Fibroblast of skin of right biceps (primary cell): Measurements from ENCODE around the gene IZUMO3.
"Not testable (repeated sequence)": the region's sequence is repeated elsewhere in the genome, so short reads cannot be mapped to it uniquely, and the experiment has no call there.

ENCODE experiments used
- DNase-seq: peaks from one replicate; pipeline ENCODE4 v3.0.0-alpha.2; 2013

Gene IZUMO3, protein sequence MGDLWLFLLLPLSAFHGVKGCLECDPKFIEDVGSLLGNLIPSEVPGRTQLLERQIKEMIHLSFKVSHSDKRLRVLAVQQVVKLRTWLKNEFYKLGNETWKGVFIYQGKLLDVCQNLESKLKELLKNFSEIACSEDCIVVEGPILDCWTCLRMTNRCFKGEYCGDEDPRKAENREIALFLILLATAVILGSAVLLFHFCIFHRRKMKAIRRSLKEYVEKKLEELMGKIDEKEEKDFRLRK

DNA sequence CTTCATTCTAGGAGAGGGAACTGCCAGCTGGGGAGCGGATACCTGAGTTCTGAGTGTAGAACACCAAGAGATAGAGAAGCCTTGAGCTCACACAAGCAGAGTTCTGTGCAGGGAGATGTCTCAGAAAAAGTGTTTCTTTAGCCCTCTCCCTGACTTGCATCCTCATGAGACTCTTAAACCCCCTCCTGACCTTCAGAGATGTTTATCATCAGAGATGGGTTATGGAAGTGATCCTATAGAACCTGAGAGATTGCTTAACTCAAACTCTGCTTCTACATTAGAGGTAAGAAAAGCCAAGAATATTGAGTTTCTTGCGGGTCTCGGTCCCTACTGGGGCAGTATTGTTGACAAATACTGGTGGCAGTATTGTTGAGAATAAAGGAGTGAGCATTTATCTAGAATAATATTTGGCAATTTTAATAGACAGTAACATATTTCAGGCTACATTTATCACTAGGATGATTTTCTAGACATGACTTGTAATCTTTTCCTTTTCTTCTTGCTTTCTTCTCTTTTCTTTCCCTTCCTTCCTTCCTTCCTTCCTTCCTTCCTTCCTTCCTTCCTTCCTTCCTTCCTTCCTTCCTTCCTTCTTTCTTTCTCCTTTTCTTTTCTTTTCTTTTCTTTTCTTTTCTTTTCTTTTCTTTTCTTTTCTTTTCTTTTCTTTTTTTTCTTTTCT, at the start of gene IZUMO3:
Gene IZUMO3, minus strand, starts transcription at position 51 of the 676 bp plus-strand sequence. CDS start 248 bp downstream, outside the sequence.
- DNase-seq, result no peak

DNA sequence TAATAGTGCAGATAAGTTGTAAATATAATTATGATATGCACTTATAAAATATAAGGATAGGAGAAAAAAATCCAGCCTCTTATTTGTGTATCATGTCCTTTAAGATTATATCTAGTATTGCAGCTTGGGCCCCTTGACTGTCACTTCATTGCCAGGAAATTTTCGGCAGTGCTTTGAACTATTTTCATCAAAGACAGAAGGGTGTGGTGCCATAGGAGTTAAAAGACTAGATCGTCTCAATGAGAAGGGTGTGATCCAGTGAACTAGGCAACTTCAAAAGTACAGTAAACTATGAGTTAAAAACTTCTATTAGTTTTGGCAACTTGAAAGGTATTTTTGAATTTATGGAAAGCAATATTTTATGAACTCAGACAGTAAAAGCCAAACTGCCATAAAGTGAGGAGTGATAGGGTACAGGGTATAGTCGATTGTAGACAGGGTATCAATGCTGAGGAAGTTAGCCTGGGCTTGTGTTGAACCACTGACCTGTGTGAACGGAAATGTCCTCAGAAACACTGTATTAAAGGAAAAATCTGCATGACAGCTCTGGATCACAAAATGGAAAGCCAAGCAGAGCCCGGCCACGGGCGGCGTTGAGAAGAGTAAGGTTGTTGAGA, 48.6 kb upstream of the IZUMO3 start:
- DNase-seq, result no peak

DNA sequence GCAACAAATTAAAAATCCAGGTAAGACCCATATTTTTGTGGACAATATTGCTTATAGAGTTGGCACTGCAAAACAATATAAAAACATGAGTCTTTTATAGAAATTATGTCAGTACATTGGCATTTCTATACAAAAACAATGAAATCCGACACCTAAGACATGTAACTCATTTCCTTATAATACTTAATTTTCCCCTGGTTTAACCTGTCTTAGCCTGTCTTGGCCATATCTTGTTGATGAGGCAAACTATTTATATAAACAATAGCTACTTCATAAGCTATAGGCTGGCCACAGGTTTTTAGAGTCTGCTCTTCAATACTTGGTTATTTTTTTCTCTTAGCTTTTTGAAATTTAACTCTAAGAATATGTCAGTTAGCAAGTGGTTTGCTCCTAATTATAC, 44.7 kb upstream of the IZUMO3 start:
- peak; percentile 9 for DNase-seq

DNA sequence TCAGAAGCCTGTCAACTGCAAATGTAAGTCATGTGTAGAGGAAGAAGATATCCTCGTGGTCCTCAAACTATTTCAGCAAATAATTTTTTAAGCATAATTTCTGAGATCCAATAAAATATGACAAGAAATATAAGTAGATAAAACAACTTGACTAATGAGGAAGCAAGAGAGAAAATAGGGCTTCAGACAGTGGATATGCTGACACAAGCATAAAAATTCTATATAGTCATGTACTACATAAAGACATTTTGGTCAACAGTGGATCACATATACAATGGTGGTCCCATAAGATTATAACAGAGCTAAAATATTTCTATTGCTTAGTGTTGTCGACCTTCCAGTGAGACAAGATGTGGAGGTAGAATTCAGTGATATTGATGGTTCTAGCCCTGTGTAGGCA, 42.2 kb upstream of the IZUMO3 start:
- no peak for DNase-seq

DNA sequence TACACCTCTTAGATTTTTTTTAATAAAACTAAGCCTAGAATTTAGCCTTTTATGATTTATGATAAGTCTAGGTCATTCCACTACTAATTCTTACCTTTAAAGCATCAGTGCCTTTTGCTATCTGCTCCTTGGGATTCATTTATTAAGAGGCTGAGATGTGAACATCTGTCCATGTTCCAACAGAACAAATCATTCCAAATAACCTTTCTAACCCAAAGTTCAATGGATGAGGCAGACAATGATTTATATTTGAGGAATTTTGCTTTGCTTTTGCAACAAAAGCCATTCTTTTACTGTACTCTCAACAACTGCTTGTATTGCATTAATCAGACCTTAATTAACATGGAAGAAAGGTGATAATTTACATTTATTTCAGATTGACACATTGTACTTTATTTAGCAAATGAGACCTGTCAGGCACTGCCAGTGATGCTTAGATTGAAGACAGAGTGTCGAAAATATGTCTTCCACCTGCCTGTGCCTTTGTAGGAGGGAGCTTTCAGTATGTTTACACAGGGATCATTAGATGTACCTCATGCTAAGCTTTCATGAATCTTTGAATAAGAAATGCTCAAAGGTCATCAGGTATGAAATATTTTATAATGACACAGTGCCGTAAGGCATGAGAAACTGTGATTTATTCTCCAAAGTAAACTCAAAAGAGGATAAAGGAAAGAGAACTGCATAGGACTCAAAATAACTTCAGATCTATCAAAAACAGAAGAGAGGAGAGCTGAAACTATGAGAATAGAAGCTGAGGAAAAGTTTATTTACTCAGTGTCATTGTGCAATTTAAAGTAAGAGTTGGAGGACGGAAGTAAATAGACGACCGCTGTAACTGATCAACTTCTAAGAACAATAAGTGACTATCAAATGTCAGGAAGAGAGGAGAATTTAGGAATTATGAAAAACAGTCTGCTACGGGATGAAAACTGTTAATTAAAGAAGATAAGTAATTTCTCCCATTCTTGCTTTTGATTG, 36.7 kb upstream of the IZUMO3 start:
- no peak for DNase-seq

DNA sequence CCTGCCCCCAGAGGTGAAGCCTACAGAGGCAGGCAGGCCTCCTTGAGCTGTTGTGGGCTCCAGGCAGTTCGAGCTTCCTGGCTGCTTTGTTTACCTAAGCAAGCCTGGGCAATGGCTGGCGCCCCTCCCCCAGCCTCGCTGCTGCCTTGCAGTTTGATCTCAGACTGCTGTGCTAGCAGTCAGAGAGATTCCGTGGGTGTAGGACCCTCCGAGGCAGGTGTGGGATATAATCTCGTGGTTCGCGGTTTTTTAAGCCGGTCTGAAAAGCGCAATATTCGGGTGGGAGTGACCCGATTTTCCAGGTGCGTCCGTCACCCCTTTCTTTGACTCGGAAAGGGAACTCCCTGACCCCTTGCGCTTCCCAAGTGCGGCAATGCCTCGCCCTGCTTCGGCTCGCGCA, 34.3 kb upstream of the IZUMO3 start:
- not testable (repeated sequence) for DNase-seq

DNA sequence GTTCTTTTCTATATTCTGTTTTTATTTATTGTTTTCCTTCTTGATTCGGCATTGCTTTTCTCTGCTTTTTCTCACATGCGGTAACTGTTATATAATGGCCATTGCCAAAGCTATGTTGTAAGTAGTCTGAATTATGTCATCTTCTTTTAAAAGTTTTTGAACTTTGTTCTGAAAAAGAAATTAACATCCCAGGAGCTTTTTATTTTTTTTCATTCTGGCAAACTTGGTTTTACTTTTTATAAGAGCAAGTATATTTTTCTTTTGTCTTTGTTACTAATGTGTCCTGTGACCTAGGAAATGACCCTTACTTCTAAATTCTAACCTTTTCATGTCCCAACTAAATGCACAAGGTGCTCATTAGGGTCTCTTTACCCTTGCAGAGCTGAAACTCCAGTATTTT, 26.7 kb upstream of the IZUMO3 start:
- DNase-seq, result no peak

DNA sequence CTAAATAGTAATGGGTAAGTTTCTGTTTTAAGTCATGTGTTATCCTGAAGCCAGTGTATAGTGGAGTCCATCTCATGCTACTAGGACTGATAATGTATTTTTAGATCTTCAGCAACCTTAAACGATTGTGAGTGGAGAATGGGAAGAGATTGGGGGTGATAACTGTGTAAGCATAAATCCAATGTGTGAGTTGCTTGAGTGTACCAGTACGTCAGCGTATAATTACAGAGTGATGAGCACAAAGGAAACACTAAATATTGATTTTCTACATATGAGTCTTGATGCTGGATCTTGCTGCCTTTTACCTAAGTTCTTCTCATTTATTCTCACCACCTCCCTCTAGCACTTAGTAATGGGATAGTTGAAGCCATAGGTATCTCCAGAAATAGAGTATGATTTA, 16.3 kb upstream of the IZUMO3 start:
- DNase-seq, result no peak

DNA sequence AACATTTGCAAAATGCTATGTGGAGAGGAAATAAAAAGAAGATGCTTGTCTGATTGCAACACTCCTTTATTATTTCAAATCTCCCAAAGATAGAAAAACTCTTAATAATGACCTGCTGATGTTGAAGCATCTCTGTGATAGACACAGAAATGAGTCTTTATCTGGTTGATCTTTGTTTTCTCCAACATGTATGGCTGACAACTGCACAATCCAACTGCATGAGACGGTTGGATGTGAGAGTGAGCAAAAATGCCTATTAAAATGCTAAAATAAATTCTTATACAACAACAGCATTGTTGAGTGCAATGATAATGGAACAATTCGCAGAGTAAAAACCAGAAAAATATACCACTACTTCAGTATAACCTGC, 7.5 kb upstream of the IZUMO3 start:
- DNase-seq, result no peak

DNA sequence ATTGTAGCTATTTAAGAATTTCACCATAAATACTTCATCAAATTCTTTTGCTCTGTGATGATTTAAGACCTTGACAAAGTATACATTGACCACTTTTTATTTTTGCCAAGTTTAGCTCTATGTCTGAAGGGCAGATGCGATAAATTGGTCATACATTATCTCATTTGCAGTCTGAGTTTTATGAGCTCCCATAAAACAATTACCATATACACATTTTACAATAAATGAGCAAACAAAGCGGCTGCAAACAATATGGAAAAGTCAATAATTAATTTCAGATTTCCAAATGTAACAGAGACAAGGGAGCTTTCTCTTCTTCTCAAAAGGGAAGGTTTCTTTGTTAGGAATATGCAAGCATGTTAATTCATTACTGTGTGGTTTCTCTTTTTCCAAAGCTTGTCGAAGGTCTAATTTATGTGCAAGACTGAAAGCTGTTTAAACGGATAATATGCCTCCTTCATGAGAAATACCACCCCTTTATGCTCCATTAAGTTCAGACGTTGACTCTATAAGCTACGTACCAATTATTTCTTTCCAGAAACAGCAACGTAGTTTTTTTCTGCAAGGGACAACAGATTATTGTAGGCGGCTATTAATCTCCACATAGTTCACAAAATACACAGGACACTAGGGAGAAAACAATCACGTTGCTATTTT, 7.0 kb upstream of the IZUMO3 start:
- no peak for DNase-seq

DNA sequence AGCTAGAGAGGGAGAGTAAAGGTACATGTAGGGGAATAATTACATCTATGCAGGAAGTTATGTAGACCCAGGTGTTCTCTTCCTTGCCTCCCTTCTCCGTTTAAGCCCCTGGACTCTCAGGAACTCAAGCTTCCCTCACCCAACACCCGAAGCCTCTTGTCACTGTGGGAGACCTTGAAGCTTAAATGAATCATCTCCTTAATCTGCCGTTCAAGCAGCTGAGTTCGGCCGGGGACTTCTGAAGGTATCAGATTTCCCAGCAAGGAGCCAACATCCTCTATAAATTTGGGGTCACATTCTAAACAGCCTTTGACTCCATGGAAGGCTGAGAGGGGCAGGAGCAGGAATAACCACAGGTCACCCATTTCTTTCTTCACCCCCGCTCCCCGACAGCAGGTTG, 412 bp downstream of the IZUMO3 start:
- DNase-seq, result no peak

DNA sequence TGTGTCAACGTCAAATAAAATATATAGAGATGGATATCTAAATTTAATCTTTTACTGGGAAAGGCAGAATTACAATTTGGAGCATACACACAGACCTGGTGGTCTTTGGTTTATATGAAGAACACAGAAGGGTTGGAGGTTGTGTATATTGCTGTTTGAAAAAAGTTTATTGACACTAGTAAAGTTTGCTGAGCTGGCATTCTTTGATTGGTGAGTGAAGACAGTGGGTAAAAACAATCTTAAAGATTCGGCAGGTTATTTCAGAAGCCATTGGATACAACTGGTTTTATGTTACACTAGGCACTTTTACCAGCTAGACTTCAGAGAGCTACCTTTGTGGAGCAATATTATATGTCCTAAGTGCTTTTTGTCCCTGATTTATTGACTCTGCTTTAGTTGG, 27.2 kb downstream of the IZUMO3 start:
- no peak for DNase-seq

DNA sequence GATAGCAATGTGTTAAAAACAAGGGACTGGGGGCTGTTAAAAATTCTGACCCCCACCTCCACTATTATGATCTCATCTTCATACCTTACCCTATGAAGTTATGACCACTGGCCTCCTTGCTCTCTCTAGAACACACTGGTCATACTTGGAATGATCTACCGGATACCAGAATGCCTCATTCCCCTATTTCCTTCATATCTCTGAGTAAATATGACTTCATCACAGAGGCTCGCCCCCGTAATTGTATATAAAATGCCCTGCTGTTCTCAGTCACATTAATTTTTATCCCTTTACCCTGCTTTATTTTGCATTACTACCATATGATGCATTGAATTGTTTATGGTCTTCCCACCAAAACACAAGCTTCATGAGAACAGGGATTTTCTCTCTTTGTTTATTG, 29.2 kb downstream of the IZUMO3 start:
- DNase-seq, result peak; percentile 9

DNA sequence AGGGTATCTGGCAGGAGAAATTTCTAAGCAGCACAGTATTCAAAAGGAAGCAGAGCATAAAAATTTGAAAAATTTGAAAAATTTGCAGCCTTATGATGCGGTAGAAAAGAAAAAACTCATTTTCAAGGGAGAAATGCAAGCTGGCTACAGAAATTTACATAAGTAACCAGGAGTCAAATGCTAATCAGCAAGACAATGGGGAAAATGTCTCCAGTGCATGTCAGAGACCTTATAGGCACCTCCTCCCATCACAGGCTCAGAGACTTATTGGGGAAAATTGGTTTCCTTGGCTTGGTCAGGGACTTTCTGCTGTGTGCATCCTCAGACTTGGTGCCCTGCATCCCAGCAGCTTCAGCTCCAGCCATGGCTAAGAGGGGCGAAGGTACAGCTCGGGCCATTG, 35.8 kb downstream of the IZUMO3 start:
- DNase-seq, result no peak

DNA sequence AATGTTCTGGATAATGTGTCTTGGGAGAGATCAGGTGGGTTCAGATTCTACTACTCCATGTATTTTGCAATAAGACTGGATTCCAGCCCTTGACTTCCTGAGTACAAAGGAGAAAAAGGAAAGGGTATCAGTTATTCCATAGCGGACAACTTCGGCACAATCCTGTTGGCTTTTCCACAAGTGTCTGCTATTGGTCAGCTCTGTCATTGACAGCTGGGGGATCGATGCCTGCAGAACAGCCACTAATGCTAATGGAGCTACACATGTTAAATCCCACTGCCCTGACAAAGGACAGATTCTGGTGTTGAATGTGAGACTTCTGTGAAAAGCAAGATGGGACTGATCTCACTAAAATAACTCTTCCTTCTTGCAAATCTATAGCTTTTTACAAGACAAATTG, 41.2 kb downstream of the IZUMO3 start:
- no peak for DNase-seq

DNA sequence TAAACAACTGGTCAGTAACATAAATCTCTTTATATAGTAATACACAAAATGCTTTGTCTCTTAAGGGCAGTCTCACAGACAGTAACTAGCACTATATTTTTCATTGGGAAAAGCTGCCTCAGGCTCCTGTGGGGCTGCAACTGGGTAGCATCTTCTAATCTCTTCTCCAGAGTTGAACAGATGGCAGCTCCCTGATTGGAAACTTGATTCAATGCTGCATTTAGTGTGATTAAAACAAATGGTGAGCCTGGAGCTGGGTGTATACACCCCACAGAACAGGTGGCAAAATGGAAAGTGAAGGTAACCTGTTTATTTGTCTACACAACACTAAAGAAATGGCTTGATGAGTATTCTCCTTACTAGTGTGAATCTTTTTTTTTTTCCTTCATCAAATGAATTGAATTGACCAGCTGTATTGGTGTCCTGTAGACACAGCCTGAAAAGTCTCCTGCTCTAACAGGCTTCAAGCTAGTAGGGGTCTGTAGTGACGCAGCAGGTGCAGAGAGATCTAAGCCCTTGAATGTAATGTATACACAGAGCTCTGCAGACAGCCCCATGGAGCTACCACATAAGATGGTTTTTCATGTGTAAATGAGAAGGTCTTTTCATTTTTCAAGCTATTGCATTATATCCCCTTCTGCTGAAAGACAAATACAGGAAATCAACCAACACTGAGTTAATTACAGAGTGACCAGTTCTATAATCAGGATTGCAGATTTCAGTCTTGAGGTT, 43.3 kb downstream of the IZUMO3 start:
- DNase-seq, result no peak

DNA sequence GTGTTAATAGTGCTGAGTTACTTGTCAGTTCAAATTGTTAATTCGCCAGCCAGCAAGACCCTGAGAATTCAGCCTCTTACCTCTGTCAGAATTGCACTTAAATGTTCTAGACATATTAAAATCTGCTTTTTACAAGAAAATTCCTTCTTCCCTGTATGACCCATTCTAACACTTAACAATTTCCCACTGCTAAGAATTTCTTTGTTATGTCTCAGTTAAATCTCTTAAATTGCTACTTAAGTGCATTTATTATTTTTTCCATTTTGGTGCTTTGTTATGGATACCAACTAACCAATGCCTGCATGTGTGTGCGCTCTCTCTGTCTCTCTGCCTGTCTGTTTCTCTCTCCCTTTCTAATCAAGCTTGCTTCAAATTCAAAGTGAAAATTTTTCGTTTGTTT, 44.9 kb downstream of the IZUMO3 start:
- no peak for DNase-seq

DNA sequence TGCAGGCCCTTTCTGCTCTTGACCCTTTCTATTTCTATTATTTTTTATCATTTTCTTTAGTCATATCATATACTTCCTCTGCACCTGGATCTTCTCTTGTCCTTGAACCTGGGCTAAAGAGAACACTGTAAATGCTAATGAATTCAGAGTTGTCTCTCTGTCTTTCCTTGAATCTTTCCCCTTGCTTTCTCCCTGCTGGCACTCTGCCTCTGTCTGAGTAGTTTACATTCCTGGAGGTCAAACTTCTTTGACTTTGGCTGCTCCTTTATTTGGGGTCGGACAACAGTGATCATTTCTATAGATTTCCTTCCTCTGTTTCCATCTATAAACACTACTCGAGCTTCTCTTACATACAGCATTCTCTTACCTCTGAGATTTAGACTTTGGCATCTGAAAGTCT, 47.1 kb downstream of the IZUMO3 start:
- no peak for DNase-seq

DNA sequence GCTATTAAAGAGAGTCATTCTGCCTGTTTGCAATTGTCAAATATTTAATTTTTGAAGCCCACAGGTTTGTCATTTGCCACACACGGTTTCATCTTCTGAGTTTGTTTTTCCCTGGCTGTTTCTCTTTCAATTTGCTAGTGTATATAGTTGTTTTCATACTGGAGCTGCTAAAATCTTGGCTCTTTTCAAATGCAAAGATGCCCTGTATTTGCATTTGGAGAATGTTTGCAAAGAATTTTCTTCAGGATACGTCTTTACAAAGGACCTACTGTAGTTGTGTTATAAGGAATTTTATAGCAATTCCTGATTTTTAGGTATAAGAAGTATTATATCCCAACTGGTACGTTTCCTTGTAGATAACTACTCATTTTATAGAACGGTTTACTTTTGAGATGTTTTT, 48.0 kb downstream of the IZUMO3 start:
- no peak for DNase-seq
